Suprapubic skin (tissue), 3 donors: ENCODE results near the gene TELO2.

Experiments used
- CTCF ChIP-seq, 2 donors: fragments of 200-600 bp in 1 of 2; fragments of 450-650 bp in 1 of 2; sonication (generic) in 1 of 2; IDR thresholded peaks; one replicate each; pipeline ENCODE4 v1.5.1; 2016 to 2019; ENCODE audit warnings: antibody characterized with exemption in 2 of 2, mild to moderate bottlenecking in 1 of 2, moderate library complexity in 1 of 2
- EP300 ChIP-seq: sonication (generic); formaldehyde crosslinking; IDR thresholded peaks from one replicate; pipeline ENCODE4 v1.6.1; 2017; ENCODE audit warnings: antibody characterized with exemption

GRCh38 chr16:1450218-1450617 lies 42.9 kb upstream of the TELO2 start:
- TF ChIP-seq EP300 (no peak), CTCF (IDR thresholded peaks at IDR 0.05) (no peak)
